ENCODE results near the gene CYBC1. TPM values are rescaled to one million over a fixed set of nuclear protein-coding genes. Genes with fewer than 3 reads are reported as not detected.
"Not testable (repeated sequence)": the region's sequence is repeated elsewhere in the genome, so short reads cannot be mapped to it uniquely, and the experiment has no call there.

The CYBC1 gene
- total and polyA plus RNA-seq, 5 experiments from 2014 or later, result 133 to 213 (median 149) TPM

GRCh38 chr17:82424001-82424862, 26.3 kb downstream of the CYBC1 start:
- peaks cover 11 to 33% (median 29%) of the 10 kb centered on the region in 4 donors for H3K4me1 Mint-ChIP-seq
- DNase-seq (peak in 8 of 10 donors; percentile 20 to 51 (median 40)), ATAC-seq (peak in 1 of 2 donors; percentile 50)
- H3K4me3 Mint-ChIP-seq, result no peak overlapping the region
- no peaks in the 10 kb centered on the region for H3K27me3 Mint-ChIP-seq
- POLR2A ChIA-PET, result interaction anchor here (1.2 kb wide), 1 partner anchor 25 kb away, joined by 5 read pairs; no protein-coding TSS in a partner anchor
- no peaks in the 10 kb centered on the region for H3K9me3 Mint-ChIP-seq
- peaks cover 0 to 43% (median 12%) of the 10 kb centered on the region in 3 donors for H3K36me3 Mint-ChIP-seq
- H3K27ac Mint-ChIP-seq, result peak overlapping the region in 1 of 10 donors; percentile 90

- Mint-ChIP-seq H3K27me3 (no peaks in the 10 kb centered on the region), H3K4me1 (peaks cover 9 to 39% (median 34%) of the 10 kb centered on the region in 4 donors), H3K9me3 (no peaks in the 10 kb centered on the region), H3K36me3 (peaks cover 0 to 39% (median 12%) of the 10 kb centered on the region in 3 donors), H3K27ac (peak overlapping the region in 9 of 10 donors; percentile 66 to 92 (median 85)), H3K4me3 (peak overlapping the region; percentile 65 to 90 (median 84))
- ATAC-seq (no peak), DNase-seq (peak in 1 of 10 donors; percentile 17)
- POLR2A ChIA-PET, result interaction anchor here (0.7 to 3.1 kb wide), 11 partner anchors 10 to 228 kb away, joined by 3 to 16 read pairs (median 4); partner anchors contain the start of genes FOXK2 and NARF
Observed at GRCh38 chr17:82419540-82419939, 31.0 kb downstream of the CYBC1 start.

- POLR2A ChIA-PET, result interaction anchor here (0.5 to 3.1 kb wide), 16 partner anchors 11 to 229 kb away, joined by 3 to 16 read pairs (median 4); partner anchors contain the start of genes CSNK1D, FOXK2, NARF and SLC16A3
- Mint-ChIP-seq H3K4me1 (peaks cover 12 to 39% (median 35%) of the 10 kb centered on the region in 4 donors), H3K9me3 (no peaks in the 10 kb centered on the region), H3K4me3 (peak within 1 kb of the TSS; percentile 65 to 90 (median 84)), H3K27me3 (no peaks in the 10 kb centered on the region), H3K27ac (peak within 1 kb of the TSS in 9 of 10 donors; percentile 66 to 92 (median 85)), H3K36me3 (peaks cover 0 to 44% (median 12%) of the 10 kb centered on the region in 3 donors)
- ATAC-seq (peak; percentile 84 to 87), DNase-seq (peak; percentile 77 to 97 (median 88))
Observed at GRCh38 chr17:82418001-82418986, 32.3 kb downstream of the CYBC1 start, which contains the start of the genes HEXD and OGFOD3. TSS of gene HEXD (plus strand) at chr17:82418347. CDS start at chr17:82419800, 1,453 bp downstream. TSS of gene OGFOD3 (minus strand) at chr17:82418586. CDS start at chr17:82418485, 101 bp downstream.

- ATAC-seq (no peak), DNase-seq (no peak)
- Mint-ChIP-seq H3K4me1 (peaks cover 12 to 34% (median 30%) of the 10 kb centered on the region in 4 donors), H3K36me3 (peaks cover 0 to 35% (median 9%) of the 10 kb centered on the region in 3 donors), H3K27me3 (no peaks in the 10 kb centered on the region), H3K27ac (no peak overlapping the region), H3K9me3 (no peaks in the 10 kb centered on the region), H3K4me3 (no peak overlapping the region)
- POLR2A ChIA-PET, result interaction anchor here (0.6 to 3.1 kb wide), 6 partner anchors 32 to 87 kb away, joined by 3 to 16 read pairs (median 4); partner anchors contain the start of gene NARF
Observed at GRCh38 chr17:82416771-82417170, 33.8 kb downstream of the CYBC1 start.

GRCh38 chr17:82416264-82416663, 34.3 kb downstream of the CYBC1 start:
- Mint-ChIP-seq H3K9me3 (no peaks in the 10 kb centered on the region), H3K36me3 (peaks cover 0 to 33% (median 6%) of the 10 kb centered on the region in 3 donors), H3K27ac (no peak overlapping the region), H3K4me3 (peak overlapping the region in 2 of 10 donors; percentile 20 to 43), H3K4me1 (peaks cover 12 to 34% (median 30%) of the 10 kb centered on the region in 4 donors), H3K27me3 (no peaks in the 10 kb centered on the region)
- no peak for ATAC-seq
- POLR2A ChIA-PET, result interaction anchor here (1.1 kb wide), 1 partner anchor 79 kb away, joined by 3 read pairs; no protein-coding TSS in a partner anchor
- DNase-seq, result no peak

GRCh38 chr17:82415786-82416185, 34.8 kb downstream of the CYBC1 start:
- ATAC-seq (no peak), DNase-seq (no peak)
- POLR2A ChIA-PET, result interaction anchor here (1.1 kb wide), 1 partner anchor 79 kb away, joined by 3 read pairs; no protein-coding TSS in a partner anchor
- Mint-ChIP-seq H3K4me1 (peaks cover 12 to 34% (median 30%) of the 10 kb centered on the region in 4 donors), H3K36me3 (peaks cover 0 to 29% (median 3%) of the 10 kb centered on the region in 3 donors), H3K9me3 (no peaks in the 10 kb centered on the region), H3K4me3 (peak overlapping the region in 1 of 10 donors; percentile 73), H3K27ac (no peak overlapping the region), H3K27me3 (no peaks in the 10 kb centered on the region)

GRCh38 chr17:82415336-82415735, 35.2 kb downstream of the CYBC1 start:
- peaks cover 12 to 33% (median 29%) of the 10 kb centered on the region in 4 donors for H3K4me1 Mint-ChIP-seq
- no peak for ATAC-seq
- peaks cover 0 to 27% (median 3%) of the 10 kb centered on the region in 3 donors for H3K36me3 Mint-ChIP-seq
- H3K27ac Mint-ChIP-seq, result peak overlapping the region in 1 of 10 donors; percentile 44
- H3K4me3 Mint-ChIP-seq, result peak overlapping the region in 4 of 10 donors; percentile 23 to 73 (median 36)
- POLR2A ChIA-PET, result no interaction called here
- no peaks in the 10 kb centered on the region for H3K27me3 Mint-ChIP-seq
- no peak for DNase-seq
- H3K9me3 Mint-ChIP-seq, result no peaks in the 10 kb centered on the region

- DNase-seq, result peak; percentile 52 to 83 (median 66)
Observed at GRCh38 chr17:82414548-82415281, 35.8 kb downstream of the CYBC1 start.

GRCh38 chr17:82412535-82413520, 37.7 kb downstream of the CYBC1 start:
- DNase-seq, result no peak
- H3K27ac Mint-ChIP-seq, result no peak overlapping the region
- POLR2A ChIA-PET, result no interaction called here
- H3K36me3 Mint-ChIP-seq, result peaks cover 0 to 39% (median 4%) of the 10 kb centered on the region in 3 donors
- ATAC-seq, result no peak
- H3K4me1 Mint-ChIP-seq, result peaks cover 10 to 19% (median 16%) of the 10 kb centered on the region in 4 donors
- no peaks in the 10 kb centered on the region for H3K27me3 Mint-ChIP-seq
- no peak overlapping the region for H3K4me3 Mint-ChIP-seq
- no peaks in the 10 kb centered on the region for H3K9me3 Mint-ChIP-seq

More at GRCh38 chr17:82414548-82415281, 35.8 kb downstream of the CYBC1 start:
- Mint-ChIP-seq H3K4me1 (peaks cover 10 to 27% (median 23%) of the 10 kb centered on the region in 4 donors), H3K27ac (peak overlapping the region in 3 of 10 donors; percentile 56 to 78 (median 72)), H3K27me3 (no peaks in the 10 kb centered on the region), H3K9me3 (no peaks in the 10 kb centered on the region), H3K36me3 (peaks cover 0 to 24% (median 0%) of the 10 kb centered on the region in 3 donors), H3K4me3 (peak overlapping the region in 7 of 10 donors; percentile 4 to 45 (median 30))
- peak; percentile 23 to 25 for ATAC-seq
- POLR2A ChIA-PET, result no interaction called here

GRCh38 chr17:82412081-82412480, 38.5 kb downstream of the CYBC1 start:
- ATAC-seq, H3K4me3 Mint-ChIP-seq, H3K27ac Mint-ChIP-seq, POLR2A ChIA-PET, DNase-seq, H3K27me3 Mint-ChIP-seq, H3K9me3 Mint-ChIP-seq: not testable (repeated sequence)
- H3K4me1 Mint-ChIP-seq, result peaks cover 11 to 16% (median 13%) of the 10 kb centered on the region in 4 donors
- peaks cover 0 to 46% (median 4%) of the 10 kb centered on the region in 3 donors for H3K36me3 Mint-ChIP-seq

Data from naive thymus-derived CD8-positive, alpha-beta T cell (primary cell).